ENCODE measurements around the gene DDR2. TPM values are rescaled to one million over a fixed set of nuclear protein-coding genes. Genes with fewer than 3 reads are reported as not detected.
"Not testable (repeated sequence)": the region's sequence is repeated elsewhere in the genome, so short reads cannot be mapped to it uniquely, and the experiment has no call there.

The DDR2 gene
- total RNA-seq, 2 experiments from 2014 or later: 0.21 to 0.23 TPM

DNA sequence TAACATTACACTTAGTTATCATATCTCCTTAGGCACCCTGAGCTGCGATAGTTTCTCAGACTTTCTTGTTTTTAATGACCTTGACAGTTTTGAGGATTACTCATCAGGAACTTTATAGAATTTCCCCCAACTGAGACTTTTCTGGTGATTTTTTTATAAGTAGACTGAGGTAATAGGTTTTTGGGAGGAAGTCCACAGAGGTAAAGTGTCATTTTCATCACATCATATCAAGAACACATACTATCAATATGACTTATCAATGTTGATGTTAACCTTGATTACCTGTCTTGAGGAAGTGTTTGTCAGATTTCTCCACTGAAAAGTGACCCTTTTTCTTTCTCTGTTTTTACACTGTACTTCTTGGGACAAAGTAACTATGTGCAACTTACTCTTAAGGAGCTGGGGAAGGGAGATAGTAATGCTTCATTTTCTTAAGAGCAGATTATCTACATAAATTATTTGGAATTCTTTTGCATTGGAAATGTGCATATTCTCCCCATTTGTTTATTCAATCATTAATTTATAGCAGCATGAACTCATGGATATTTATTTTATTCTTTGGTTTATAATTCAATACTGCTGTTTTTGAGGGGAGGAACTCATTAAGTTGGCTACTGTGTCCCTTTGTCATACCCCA lies 85.4 kb downstream of the DDR2 start:
- no peaks in the 10 kb centered on the region for H3K9me3 Mint-ChIP-seq (ENCODE audit: low read depth)
- ATAC-seq (no peak), DNase-seq (no peak)
- peaks cover 4% of the 10 kb centered on the region for H3K4me1 Mint-ChIP-seq
- ChIA-PET POLR2A (no interaction called here), CTCF (no interaction called here)
- intact Hi-C loops (cut with DNase I, micrococcal nuclease): no loop called here
- peaks cover 7% of the 10 kb centered on the region for H3K27me3 Mint-ChIP-seq
- no peak overlapping the region for H3K4me3 Mint-ChIP-seq
- H3K27ac Mint-ChIP-seq: no peak overlapping the region
- no peaks in the 10 kb centered on the region for H3K36me3 Mint-ChIP-seq (ENCODE audit: low read depth)

DNA sequence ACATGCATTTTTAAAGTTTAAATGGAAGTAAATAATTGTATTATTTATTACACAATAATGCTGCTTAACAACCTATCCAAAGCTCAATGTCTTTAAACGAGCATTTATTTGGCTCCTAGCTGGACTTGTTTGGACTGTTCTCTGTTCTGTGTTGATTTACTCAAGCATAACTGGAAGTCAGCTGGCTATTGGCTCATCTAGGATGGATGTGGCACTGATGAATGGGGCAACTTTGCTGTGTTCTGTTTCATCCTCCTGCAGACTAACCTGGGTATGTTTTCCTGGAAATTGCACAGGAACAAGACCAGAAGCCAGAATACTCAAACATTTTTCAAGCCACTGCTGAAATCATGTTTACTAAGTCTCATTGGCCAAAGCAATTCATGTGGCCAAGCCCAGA lies 87.4 kb downstream of the DDR2 start:
- Mint-ChIP-seq H3K4me1 (peaks cover 4% of the 10 kb centered on the region), H3K27ac (no peak overlapping the region)
- POLR2A ChIA-PET: no interaction called here

DNA sequence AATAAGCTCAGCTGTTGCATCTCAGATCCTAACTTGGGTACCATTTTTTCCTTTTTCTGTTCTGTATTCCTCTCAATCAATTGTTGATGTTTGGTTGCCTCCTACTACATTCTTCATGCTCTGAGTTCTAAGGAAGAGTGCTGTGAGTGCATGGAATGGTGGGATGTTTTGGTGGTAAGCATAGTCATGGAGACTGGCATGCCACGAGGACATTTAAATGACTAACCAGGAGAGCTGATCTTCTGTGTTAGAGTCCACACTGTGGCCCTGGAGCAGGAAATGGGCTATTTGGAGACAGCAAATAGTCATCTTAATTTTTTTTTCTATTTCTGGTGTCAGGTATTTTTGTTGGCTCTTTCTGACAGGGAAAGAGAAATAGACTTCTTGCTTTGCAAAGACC lies 88.7 kb downstream of the DDR2 start:
- ChIA-PET POLR2A (no interaction called here), CTCF (no interaction called here)
- no peaks in the 10 kb centered on the region for H3K9me3 Mint-ChIP-seq (ENCODE audit: low read depth)
- no peak overlapping the region for H3K27ac Mint-ChIP-seq
- peaks cover 7% of the 10 kb centered on the region for H3K27me3 Mint-ChIP-seq
- H3K4me1 Mint-ChIP-seq: peaks cover 4% of the 10 kb centered on the region
- H3K36me3 Mint-ChIP-seq (ENCODE audit: low read depth): no peaks in the 10 kb centered on the region
- no peak overlapping the region for H3K4me3 Mint-ChIP-seq
- ATAC-seq (no peak), DNase-seq (no peak)
- intact Hi-C loops (cut with DNase I, micrococcal nuclease): no loop called here

More for the DNA sequence above, 87.4 kb downstream of the DDR2 start:
- ATAC-seq: no peak
- no peak for DNase-seq
- CTCF ChIA-PET: no interaction called here
- Mint-ChIP-seq H3K36me3 (ENCODE audit: low read depth) (no peaks in the 10 kb centered on the region), H3K9me3 (ENCODE audit: low read depth) (no peaks in the 10 kb centered on the region), H3K27me3 (peaks cover 7% of the 10 kb centered on the region), H3K4me3 (no peak overlapping the region)
- intact Hi-C loops (cut with DNase I, micrococcal nuclease): no loop called here

- no peaks in the 10 kb centered on the region for H3K9me3 Mint-ChIP-seq (ENCODE audit: low read depth)
- peaks cover 6% of the 10 kb centered on the region for H3K27me3 Mint-ChIP-seq
- no peak for ATAC-seq
- H3K36me3 Mint-ChIP-seq (ENCODE audit: low read depth): no peaks in the 10 kb centered on the region
- POLR2A ChIA-PET: no interaction called here
- H3K4me3 Mint-ChIP-seq: no peak overlapping the region
- peaks cover 4% of the 10 kb centered on the region for H3K4me1 Mint-ChIP-seq
- no peak for DNase-seq
- H3K27ac Mint-ChIP-seq: no peak overlapping the region
- intact Hi-C loops (cut with DNase I, micrococcal nuclease): no loop called here
- CTCF ChIA-PET: no interaction called here
These were observed 89.2 kb downstream of the DDR2 start for GRCh38 chr1:162721471-162721870.

DNA sequence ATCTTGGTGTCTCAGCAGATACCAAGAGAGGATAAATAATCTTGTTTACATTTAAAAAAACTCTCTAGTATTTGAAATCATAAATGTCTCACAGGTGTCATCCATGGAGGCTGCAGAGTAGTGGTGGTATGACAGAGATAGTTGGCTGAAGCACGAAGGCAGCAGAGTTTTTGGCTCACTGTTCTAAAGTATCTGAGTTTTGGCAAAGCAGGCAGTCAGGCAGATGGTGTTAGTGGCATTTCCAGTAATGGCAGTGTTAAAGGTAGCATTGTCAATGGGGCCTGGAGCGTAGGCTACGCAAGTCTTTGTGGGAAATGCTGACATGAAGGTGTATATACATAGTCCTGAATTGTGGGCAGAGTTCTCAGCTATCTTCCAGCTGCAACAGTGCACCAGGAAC lies 89.8 kb downstream of the DDR2 start:
- no peak overlapping the region for H3K4me3 Mint-ChIP-seq
- ChIA-PET POLR2A (no interaction called here), CTCF (no interaction called here)
- ATAC-seq: no peak
- no peaks in the 10 kb centered on the region for H3K9me3 Mint-ChIP-seq (ENCODE audit: low read depth)
- no peak overlapping the region for H3K27ac Mint-ChIP-seq
- DNase-seq: no peak
- intact Hi-C loops (cut with DNase I, micrococcal nuclease): no loop called here
- peaks cover 4% of the 10 kb centered on the region for H3K4me1 Mint-ChIP-seq
- H3K36me3 Mint-ChIP-seq (ENCODE audit: low read depth): no peaks in the 10 kb centered on the region
- H3K27me3 Mint-ChIP-seq: peaks cover 3% of the 10 kb centered on the region

- no peaks in the 10 kb centered on the region for H3K27me3 Mint-ChIP-seq
- ChIA-PET CTCF (no interaction called here), POLR2A (no interaction called here)
- H3K4me3 Mint-ChIP-seq: no peak overlapping the region
- DNase-seq: no peak
- intact Hi-C loops (cut with DNase I, micrococcal nuclease): no loop called here
- no peaks in the 10 kb centered on the region for H3K36me3 Mint-ChIP-seq (ENCODE audit: low read depth)
- no peak for ATAC-seq
- H3K9me3 Mint-ChIP-seq (ENCODE audit: low read depth): no peaks in the 10 kb centered on the region
- H3K27ac Mint-ChIP-seq: no peak overlapping the region
- H3K4me1 Mint-ChIP-seq: no peaks in the 10 kb centered on the region
These were observed 92.4 kb downstream of the DDR2 start for GRCh38 chr1:162724583-162725120.

DNA sequence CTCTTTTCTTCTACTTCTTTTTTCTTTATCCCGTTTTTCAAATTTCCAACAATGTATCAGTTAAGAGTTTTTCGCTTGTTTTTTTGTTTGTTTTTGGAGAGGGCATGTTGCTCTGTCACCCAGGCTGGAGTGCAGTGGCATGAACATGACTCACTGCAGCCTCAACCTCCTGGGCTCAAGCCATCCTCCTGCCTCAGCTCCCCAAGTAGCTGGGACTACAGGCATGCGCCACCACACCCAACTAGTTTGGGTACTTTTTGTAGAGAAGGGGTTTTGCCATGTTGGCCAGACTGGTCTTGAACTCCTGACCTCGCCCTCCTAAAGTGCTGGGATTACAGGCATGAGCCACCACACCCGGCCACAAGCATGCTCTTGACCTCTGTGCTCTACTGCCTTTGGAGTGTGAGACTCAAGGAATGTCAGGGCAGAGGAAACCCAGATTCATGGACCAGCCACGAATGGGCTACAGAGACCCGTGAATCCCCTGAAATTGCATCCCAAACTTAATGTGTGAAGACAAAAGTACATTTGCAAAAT lies 93.1 kb downstream of the DDR2 start:
- Mint-ChIP-seq H3K9me3 (ENCODE audit: low read depth) (no peaks in the 10 kb centered on the region), H3K27ac (no peak overlapping the region), H3K4me3 (no peak overlapping the region), H3K36me3 (ENCODE audit: low read depth) (no peaks in the 10 kb centered on the region), H3K27me3 (no peaks in the 10 kb centered on the region), H3K4me1 (no peaks in the 10 kb centered on the region)
- ChIA-PET CTCF (no interaction called here), POLR2A (no interaction called here)
- ATAC-seq (no peak), DNase-seq (no peak)
- intact Hi-C loops (cut with DNase I, micrococcal nuclease): no loop called here

DNA sequence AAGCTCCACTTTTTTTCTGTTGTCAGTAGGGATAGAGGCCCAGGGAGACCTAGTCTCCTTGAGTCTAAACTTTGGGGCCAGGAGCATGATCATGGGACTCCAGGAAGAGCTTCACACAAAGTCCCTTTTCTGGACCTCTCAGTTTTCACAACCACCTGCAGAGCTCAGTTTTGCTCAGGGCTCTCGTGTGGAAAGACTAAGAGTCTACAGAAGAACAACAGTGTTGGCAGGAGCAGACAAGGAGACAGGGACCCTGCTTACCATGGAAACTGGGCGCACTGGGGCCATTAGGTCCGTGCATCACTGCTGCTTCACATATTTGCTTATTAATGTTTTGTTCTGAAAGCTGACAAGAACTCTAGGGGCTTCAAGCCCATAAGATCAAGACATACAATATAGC lies 94.3 kb downstream of the DDR2 start:
- no peak overlapping the region for H3K4me3 Mint-ChIP-seq
- H3K27me3 Mint-ChIP-seq: no peaks in the 10 kb centered on the region
- no peaks in the 10 kb centered on the region for H3K9me3 Mint-ChIP-seq (ENCODE audit: low read depth)
- intact Hi-C loops (cut with DNase I, micrococcal nuclease): no loop called here
- H3K36me3 Mint-ChIP-seq (ENCODE audit: low read depth): no peaks in the 10 kb centered on the region
- H3K4me1 Mint-ChIP-seq: no peaks in the 10 kb centered on the region
- ChIA-PET POLR2A (no interaction called here), CTCF (no interaction called here)
- DNase-seq: no peak
- no peak overlapping the region for H3K27ac Mint-ChIP-seq
- no peak for ATAC-seq

DNA sequence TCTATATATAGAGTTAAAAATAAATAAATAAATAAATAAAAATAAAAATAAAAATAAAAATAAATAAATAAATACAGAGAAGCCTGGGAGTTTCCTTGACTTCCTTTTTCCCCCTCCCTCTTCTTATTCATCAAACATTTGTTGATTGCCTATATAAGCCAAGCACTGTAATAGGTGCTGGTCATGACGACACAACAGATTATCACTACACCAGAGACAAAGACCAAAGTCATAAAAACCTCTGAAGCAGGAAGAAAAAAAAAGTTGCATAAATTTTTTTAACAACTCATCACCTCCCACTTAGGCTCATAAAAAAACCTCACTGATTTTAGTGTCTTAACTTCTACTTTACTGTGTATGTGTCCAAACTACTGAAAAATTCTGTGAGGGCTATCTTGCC lies 95.2 kb downstream of the DDR2 start:
- H3K9me3 Mint-ChIP-seq (ENCODE audit: low read depth); DNase-seq; CTCF ChIA-PET; ATAC-seq; H3K27ac Mint-ChIP-seq; POLR2A ChIA-PET; H3K36me3 Mint-ChIP-seq (ENCODE audit: low read depth); H3K4me1 Mint-ChIP-seq; H3K27me3 Mint-ChIP-seq; H3K4me3 Mint-ChIP-seq; intact Hi-C loops (cut with DNase I, micrococcal nuclease): not testable (repeated sequence)

GRCh38 chr1:162728573-162728972 lies 96.3 kb downstream of the DDR2 start:
- Mint-ChIP-seq H3K4me1 (no peaks in the 10 kb centered on the region), H3K4me3 (no peak overlapping the region), H3K27me3 (peaks cover 2% of the 10 kb centered on the region), H3K36me3 (ENCODE audit: low read depth) (no peaks in the 10 kb centered on the region), H3K9me3 (ENCODE audit: low read depth) (no peaks in the 10 kb centered on the region), H3K27ac (no peak overlapping the region)
- CTCF ChIA-PET: no interaction called here
- no peak for ATAC-seq
- intact Hi-C loops (cut with DNase I, micrococcal nuclease): no loop called here
- POLR2A ChIA-PET: no interaction called here
- no peak for DNase-seq

GRCh38 chr1:162729195-162729774 lies 97.0 kb downstream of the DDR2 start:
- POLR2A ChIA-PET; H3K36me3 Mint-ChIP-seq (ENCODE audit: low read depth); H3K27me3 Mint-ChIP-seq; H3K4me3 Mint-ChIP-seq; DNase-seq; H3K9me3 Mint-ChIP-seq (ENCODE audit: low read depth); intact Hi-C loops (cut with DNase I, micrococcal nuclease); H3K4me1 Mint-ChIP-seq; CTCF ChIA-PET; ATAC-seq; H3K27ac Mint-ChIP-seq: not testable (repeated sequence)

- Mint-ChIP-seq H3K4me3 (no peak overlapping the region), H3K27ac (no peak overlapping the region)
- POLR2A ChIA-PET: no interaction called here
These were observed 99.8 kb downstream of the DDR2 start for GRCh38 chr1:162732094-162732493.

More at GRCh38 chr1:162732094-162732493, 99.8 kb downstream of the DDR2 start:
- H3K9me3 Mint-ChIP-seq (ENCODE audit: low read depth): no peaks in the 10 kb centered on the region
- DNase-seq (no peak), ATAC-seq (no peak)
- CTCF ChIA-PET: no interaction called here
- H3K36me3 Mint-ChIP-seq (ENCODE audit: low read depth): no peaks in the 10 kb centered on the region
- H3K27me3 Mint-ChIP-seq: peaks cover 2% of the 10 kb centered on the region
- no peaks in the 10 kb centered on the region for H3K4me1 Mint-ChIP-seq
- intact Hi-C loops (cut with DNase I, micrococcal nuclease): no loop called here

Measured in activated CD4-positive, alpha-beta T cell treated with anti-CD3 and anti-CD28 coated beads for 36 hours (primary cell).